Measurements from ENCODE around the gene UGT1A7. TPM values are rescaled to one million over a fixed set of nuclear protein-coding genes. Genes with fewer than 3 reads are reported as not detected.

UGT1A7 gene
- total and polyA plus RNA-seq, 9 of the 15 experiments (the other 6 are each of a cell fraction or from before 2014, with no cell fraction given), result not detected

GRCh38 chr2:233673896-233674295, 7.8 kb upstream of the UGT1A7 start:
- ChIA-PET CTCF (ENCODE audit: low intra/inter-chr PET ratio) (no interaction called here), POLR2A (no interaction called here)
- no peak for FAIRE-seq
- no peaks in the 10 kb centered on the region for H3K9me1 ChIP-seq (ENCODE audit: control insufficient read depth, insufficient read depth, low read length)
- H4K20me1 ChIP-seq (replicated peaks; ENCODE audit: control insufficient read depth, insufficient read depth, low read length), result no peaks in the 10 kb centered on the region
- no peak overlapping the region for H2AFZ ChIP-seq (ENCODE audit: low read depth, low read length)
- no peak for DNase-seq (ENCODE audit: extremely low read depth in 1 of 4, low spot score in 3 of 4)
- H3K36me3 ChIP-seq (ENCODE audit: control insufficient read depth, insufficient read depth, low read length), result no peaks in the 10 kb centered on the region
- no peak overlapping the region for H3K4me3 ChIP-seq
- no TSS peak for BruUV-seq (replicated peaks)
- no peaks in the 10 kb centered on the region for H3K4me1 ChIP-seq (replicated peaks in 1 of 2; ENCODE audit: control insufficient read depth in 2 of 2, insufficient read depth in 2 of 2, low read length in 2 of 2)
- no peak for ATAC-seq
- no peak overlapping the region for H3K27ac ChIP-seq (ENCODE audit: extremely low read depth, low read depth, low read length)
- intact Hi-C loops (cut with micrococcal nuclease) (no loop called here), in situ Hi-C loops (cut with MboI) (no loop called here)
- no peak overlapping the region for H3K9ac ChIP-seq (ENCODE audit: insufficient read depth in 1 of 2, low read depth in 2 of 2, low read length in 2 of 2)
- H3K79me2 ChIP-seq (ENCODE audit: control insufficient read depth, insufficient read depth, low read length), result no peaks in the 10 kb centered on the region
- no peaks in the 10 kb centered on the region for H3K9me3 ChIP-seq (replicated peaks; ENCODE audit: control insufficient read depth, insufficient read depth, low read depth, low read length)
- H3K4me2 ChIP-seq (ENCODE audit: insufficient read depth, low read length), result no peak overlapping the region
- no peaks in the 10 kb centered on the region for H3K27me3 ChIP-seq (ENCODE audit: control insufficient read depth in 2 of 2, insufficient read depth in 2 of 2, low read length in 2 of 2)
- TF ChIP-seq POLR2H (tag; IDR thresholded peaks at IDR 0.05; ENCODE audit: low read depth) (no peak), ZNF347 (CRISPR knock-in tag; IDR thresholded peaks at IDR 0.05; ENCODE audit: low read depth) (no peak), ZKSCAN3 (CRISPR knock-in tag; IDR thresholded peaks at IDR 0.05) (no peak), C11orf30 (IDR thresholded peaks at IDR 0.05; ENCODE audit: low read depth) (no peak), PHTF2 (CRISPR knock-in tag; IDR thresholded peaks at IDR 0.05) (no peak), ETS2 (tag; IDR thresholded peaks at IDR 0.05; ENCODE audit: borderline replicate concordance, poor library complexity, severe bottlenecking) (no peak), POLR2B (IDR thresholded peaks at IDR 0.05; ENCODE audit: low read depth, partially characterized antibody) (no peak), MLX (CRISPR knock-in tag; conservative IDR thresholded peaks at IDR 0.05) (no peak)
